K562 (cell line): ENCODE results near the gene DIP2B.

ENCODE experiments used
- HDAC6 ChIP-seq: IDR thresholded peaks from 2 replicates; pipeline ENCODE4 v1.6.1; 2012; ENCODE audit warnings: low read depth, mild to moderate bottlenecking, control low read depth, inconsistent platforms, low read length, moderate library complexity
- SIN3A ChIP-seq, 2 experiments: fragments of 150-350 bp in 1 of 2; IDR thresholded peaks; 2 replicates each; pipeline ENCODE4 v1.6.1; 2011 to 2016; ENCODE audit warnings: borderline replicate concordance in 2 of 2, low read depth in 2 of 2, low read length in 2 of 2, mild to moderate bottlenecking in 2 of 2, moderate library complexity in 2 of 2; ENCODE audit not compliant: control insufficient read depth in 1 of 2

GRCh38 chr12:50728417-50728816 is 223.6 kb downstream of the DIP2B start:
- no peak for TF ChIP-seq SIN3A (IDR thresholded peaks at IDR 0.05; ENCODE audit: borderline replicate concordance in 2 of 2, control insufficient read depth in 1 of 2, low read depth in 2 of 2, low read length in 2 of 2)
- TF ChIP-seq HDAC6: no peak
